Measurements from ENCODE around the gene PTPRR. TPM values are rescaled to one million over a fixed set of nuclear protein-coding genes. Genes with fewer than 3 reads are reported as not detected.

PTPRR gene
- total RNA-seq, 1 donor from 2014 or later, result not detected

GRCh38 chr12:70919176-70919575 is 1.4 kb downstream of the PTPRR start:
- TF ChIP-seq CTCF (IDR thresholded peaks at IDR 0.05), result no peak
- H3K27ac Mint-ChIP-seq (ENCODE audit: unreplicated experiment), result no peak overlapping the region
- peaks cover 54% of the 10 kb centered on the region for H3K27me3 Mint-ChIP-seq (ENCODE audit: low read depth)
- DNase-seq (ENCODE audit: low spot score), result no peak
- no peaks in the 10 kb centered on the region for H3K36me3 Mint-ChIP-seq (ENCODE audit: low read depth)
- no peak overlapping the region for H3K4me3 Mint-ChIP-seq (ENCODE audit: unreplicated experiment)
- no peaks in the 10 kb centered on the region for H3K9me3 Mint-ChIP-seq (ENCODE audit: low read depth)
- H3K4me1 Mint-ChIP-seq (ENCODE audit: low read depth), result peaks cover 8% of the 10 kb centered on the region

- H3K4me3 Mint-ChIP-seq (ENCODE audit: unreplicated experiment), result no peak overlapping the region
- H3K27ac Mint-ChIP-seq (ENCODE audit: unreplicated experiment), result no peak overlapping the region
- DNase-seq (ENCODE audit: low spot score), result no peak
- H3K9me3 Mint-ChIP-seq (ENCODE audit: low read depth), result no peaks in the 10 kb centered on the region
- peaks cover 8% of the 10 kb centered on the region for H3K4me1 Mint-ChIP-seq (ENCODE audit: low read depth)
- TF ChIP-seq CTCF (IDR thresholded peaks at IDR 0.05), result no peak
- H3K27me3 Mint-ChIP-seq (ENCODE audit: low read depth), result peaks cover 59% of the 10 kb centered on the region
- no peaks in the 10 kb centered on the region for H3K36me3 Mint-ChIP-seq (ENCODE audit: low read depth)
These were observed 2.2 kb downstream of the PTPRR start for GRCh38 chr12:70918321-70918720.

- peaks cover 34% of the 10 kb centered on the region for H3K27me3 Mint-ChIP-seq (ENCODE audit: low read depth)
- no peak for DNase-seq (ENCODE audit: low spot score)
- no peak overlapping the region for H3K27ac Mint-ChIP-seq (ENCODE audit: unreplicated experiment)
- no peaks in the 10 kb centered on the region for H3K9me3 Mint-ChIP-seq (ENCODE audit: low read depth)
- no peak overlapping the region for H3K4me3 Mint-ChIP-seq (ENCODE audit: unreplicated experiment)
- H3K4me1 Mint-ChIP-seq (ENCODE audit: low read depth), result no peaks in the 10 kb centered on the region
- H3K36me3 Mint-ChIP-seq (ENCODE audit: low read depth), result no peaks in the 10 kb centered on the region
- TF ChIP-seq CTCF (IDR thresholded peaks at IDR 0.05), result no peak
These were observed 9.9 kb downstream of the PTPRR start for GRCh38 chr12:70910666-70911065.

GRCh38 chr12:70908978-70909377 is 11.6 kb downstream of the PTPRR start:
- Mint-ChIP-seq H3K4me3 (ENCODE audit: unreplicated experiment) (no peak overlapping the region), H3K9me3 (ENCODE audit: low read depth) (no peaks in the 10 kb centered on the region), H3K4me1 (ENCODE audit: low read depth) (no peaks in the 10 kb centered on the region), H3K27ac (ENCODE audit: unreplicated experiment) (no peak overlapping the region), H3K27me3 (ENCODE audit: low read depth) (peaks cover 34% of the 10 kb centered on the region), H3K36me3 (ENCODE audit: low read depth) (no peaks in the 10 kb centered on the region)
- no peak for DNase-seq (ENCODE audit: low spot score)
- TF ChIP-seq CTCF (IDR thresholded peaks at IDR 0.05), result no peak

GRCh38 chr12:70907412-70907811 is 13.1 kb downstream of the PTPRR start:
- no peak overlapping the region for H3K27ac Mint-ChIP-seq (ENCODE audit: unreplicated experiment)
- TF ChIP-seq CTCF (IDR thresholded peaks at IDR 0.05), result no peak
- no peak for DNase-seq (ENCODE audit: low spot score)
- H3K9me3 Mint-ChIP-seq (ENCODE audit: low read depth), result no peaks in the 10 kb centered on the region
- no peak overlapping the region for H3K4me3 Mint-ChIP-seq (ENCODE audit: unreplicated experiment)
- H3K36me3 Mint-ChIP-seq (ENCODE audit: low read depth), result no peaks in the 10 kb centered on the region
- H3K27me3 Mint-ChIP-seq (ENCODE audit: low read depth), result peaks cover 40% of the 10 kb centered on the region
- H3K4me1 Mint-ChIP-seq (ENCODE audit: low read depth), result no peaks in the 10 kb centered on the region

All from chondrocyte (in vitro differentiated cells).